Heart right ventricle (tissue), 16 donors: ENCODE measurements around the gene HACD1. TPM values are rescaled to one million over a fixed set of nuclear protein-coding genes. Genes with fewer than 3 reads are reported as not detected.

Source experiments
- ATAC-seq, 8 donors: fragments of 200-7000 bp; cut with Tn5 transposase; one replicate each; pipeline ENCODE4 v1.9.1; 2020; ENCODE audit warnings: mild to moderate bottlenecking in 8 of 8, moderate library complexity in 8 of 8, moderate number of reproducible peaks in 1 of 8
- DNase-seq, 2 donors: peaks; one replicate each; pipeline ENCODE4 v3.0.0-alpha.2; 2020
- H3K27ac ChIP-seq, 10 donors: fragments of 200-600 bp; sonication (generic) in 2 of 10; one replicate each; pipeline versions ENCODE4 v1.5.0 to v1.8.0; 2020 to 2022; ENCODE audit warnings: mild to moderate bottlenecking in 3 of 10
- H3K27me3 ChIP-seq, 7 donors: fragments of 200-600 bp; one replicate each; pipeline ENCODE4 v1.8.0; 2021 to 2022; ENCODE audit warnings: mild to moderate bottlenecking in 2 of 7
- H3K36me3 ChIP-seq, 9 donors: fragments of 200-600 bp; sonication (generic) in 1 of 9; one replicate each; pipeline versions ENCODE4 v1.5.0 to v1.8.0; 2020 to 2022; ENCODE audit warnings: mild to moderate bottlenecking in 2 of 9
- H3K4me1 ChIP-seq, 9 donors: fragments of 200-600 bp; sonication (generic) in 1 of 9; one replicate each; pipeline versions ENCODE4 v1.5.0 to v1.8.0; 2020 to 2022; ENCODE audit warnings: mild to moderate bottlenecking in 4 of 9
- H3K4me3 ChIP-seq, 10 donors: fragments of 200-600 bp; sonication (generic) in 2 of 10; one replicate each; pipeline versions ENCODE4 v1.5.0 to v1.8.0; 2020 to 2022; ENCODE audit warnings: mild to moderate bottlenecking in 7 of 10, moderate library complexity in 2 of 10
- H3K9me3 ChIP-seq, 11 donors: fragments of 200-600 bp in 10 of 11; sonication (generic) in 2 of 11; one replicate each; pipeline versions ENCODE4 v1.5.0 to v1.8.0; 2013 to 2022; ENCODE audit warnings: mild to moderate bottlenecking in 2 of 11, control low read depth in 1 of 11, moderate library complexity in 1 of 11
- WGBS, 2 donors: extraction: QIAGEN DNeasy Blood & Tissue Kit; methylation state at CpG; one replicate each; pipeline ENCODE4 v1.1.7; 2013; ENCODE audit warnings: inconsistent platforms in 1 of 2; 5-methylcytosine and 5-hydroxymethylcytosine counted together
- intact Hi-C, 10 donors: fragments of 100-400 bp; cut with DNase I; formaldehyde crosslinking; loops; one replicate each; pipeline versions ENCODE4 v1.11.1 to v1.14.2; 2022
- polyA plus RNA-seq, 2 donors: library from polyadenylated mRNA; stranded (reverse); fragments of 200-250 nt; gene quantifications; one replicate each; pipeline ENCODE4 v1.2.3, GENCODE V29; 2013
- total RNA-seq, 10 donors: library from RNA; stranded (reverse); fragmentation: NEBNext Ultra II Directional in 3 of 10; extraction: Animal tissue kit (Norgen Biotek cat#: 25700) in 3 of 10; gene quantifications; one replicate each; pipeline versions ENCODE4 v1.2.1 to v1.2.4, GENCODE V29; 2021 to 2023
- TF ChIP-seq, protein P1 (sequence below), 9 donors: fragments of 200-600 bp; sonication (generic) in 2 of 9; IDR thresholded peaks; one replicate each; pipeline versions ENCODE4 v1.5.0 to v1.8.0; 2021 to 2022; ENCODE audit warnings: antibody characterized with exemption in 9 of 9, mild to moderate bottlenecking in 5 of 9, moderate library complexity in 1 of 9
- donor health status: Arrhythmogenic right ventricular cardiomyopathy.
- donor health status: ischemic (EF 13 %, LVEDD 7.1; RV severe dilation, severe dysfunction).
- donor health status: healthy with polysubstance abuse.
- donor health status: DM: no; HTN: yes; CAD: no.
- donor health status: DM: no; HTN: no; CAD: no.
- donor health status: ischemic (EF 25% LVEDD 6.9; RV normal size, moderate dysfunction).
- donor health status: ischemic (EF 25% LVEDD 5.7; RV mildly dilated, moderate dysfunction).
- donor health status: healthy.
- donor health status: DM: yes; HTN: yes; CAD: no.
- donor health status: Ischemic cardiomyopathy.
- donor health status: ischemic (EF 35%, LVEDD 5.7; RV mildly dilated, moderate dysfunction).
- donor health status: nonischemic (EF 11% LVEDD 7.7; RV severe dilation, severe dysfunction).
- donor health status: DM: yes; HTN: yes; CAD: no.
- donor health status: PGD.
- donor health status: ischemic (EF 29% LVEDD 5.4; RV normal size, mild dysfunction).
- donor health status: nonischemic (EF 23%, LVEDD 6.1; RV moderate dilation, normal function).

HACD1 gene
- total and polyA plus RNA-seq, 12 donors, result 109 to 242 (median 170) TPM

- ATAC-seq (no peak), DNase-seq (no peak)
- no peak overlapping the region for H3K27ac ChIP-seq
- TF ChIP-seq, protein P1, sequence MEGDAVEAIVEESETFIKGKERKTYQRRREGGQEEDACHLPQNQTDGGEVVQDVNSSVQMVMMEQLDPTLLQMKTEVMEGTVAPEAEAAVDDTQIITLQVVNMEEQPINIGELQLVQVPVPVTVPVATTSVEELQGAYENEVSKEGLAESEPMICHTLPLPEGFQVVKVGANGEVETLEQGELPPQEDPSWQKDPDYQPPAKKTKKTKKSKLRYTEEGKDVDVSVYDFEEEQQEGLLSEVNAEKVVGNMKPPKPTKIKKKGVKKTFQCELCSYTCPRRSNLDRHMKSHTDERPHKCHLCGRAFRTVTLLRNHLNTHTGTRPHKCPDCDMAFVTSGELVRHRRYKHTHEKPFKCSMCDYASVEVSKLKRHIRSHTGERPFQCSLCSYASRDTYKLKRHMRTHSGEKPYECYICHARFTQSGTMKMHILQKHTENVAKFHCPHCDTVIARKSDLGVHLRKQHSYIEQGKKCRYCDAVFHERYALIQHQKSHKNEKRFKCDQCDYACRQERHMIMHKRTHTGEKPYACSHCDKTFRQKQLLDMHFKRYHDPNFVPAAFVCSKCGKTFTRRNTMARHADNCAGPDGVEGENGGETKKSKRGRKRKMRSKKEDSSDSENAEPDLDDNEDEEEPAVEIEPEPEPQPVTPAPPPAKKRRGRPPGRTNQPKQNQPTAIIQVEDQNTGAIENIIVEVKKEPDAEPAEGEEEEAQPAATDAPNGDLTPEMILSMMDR (IDR thresholded peaks at IDR 0.05), result no peak
- no peaks in the 10 kb centered on the region for H3K9me3 ChIP-seq
- H3K27me3 ChIP-seq, result no peaks in the 10 kb centered on the region
- H3K4me3 ChIP-seq, result no peak overlapping the region
- intact Hi-C loops, result no loop called here
- WGBS, 2 donors, result 56 to 64% methylated on average over 3 of the region's 3 CpGs
- H3K4me1 ChIP-seq, result peaks cover 0 to 6% (median 0%) of the 10 kb centered on the region in 9 donors
- no peaks in the 10 kb centered on the region for H3K36me3 ChIP-seq
Measured at GRCh38 chr10:17548770-17549169, 68.4 kb downstream of the HACD1 start.

DNA sequence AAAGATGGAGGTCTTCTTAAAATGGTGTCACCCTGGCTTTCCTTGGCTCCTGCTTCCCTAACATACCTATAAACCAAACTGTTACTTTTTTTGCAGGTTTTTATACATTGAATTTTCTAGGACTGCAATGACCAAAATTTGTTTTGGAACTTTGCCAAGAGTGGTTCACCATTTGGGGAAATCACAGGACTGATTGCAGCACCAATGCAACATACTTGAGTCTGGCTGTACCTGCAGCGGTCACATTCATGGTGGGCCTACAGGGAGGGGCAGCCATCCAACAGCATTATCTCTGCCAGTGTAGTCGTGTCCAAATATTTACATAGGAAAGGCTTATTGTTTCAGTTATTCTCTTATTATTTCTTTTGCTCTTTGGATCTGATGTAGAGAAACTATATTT is 69.0 kb downstream of the HACD1 start:
- no peaks in the 10 kb centered on the region for H3K36me3 ChIP-seq
- ATAC-seq (no peak), DNase-seq (no peak)
- TF ChIP-seq, protein P1 (IDR thresholded peaks at IDR 0.05), result no peak
- H3K9me3 ChIP-seq, result no peaks in the 10 kb centered on the region
- peaks cover 0 to 6% (median 0%) of the 10 kb centered on the region in 9 donors for H3K4me1 ChIP-seq
- H3K27me3 ChIP-seq, result no peaks in the 10 kb centered on the region
- H3K27ac ChIP-seq, result no peak overlapping the region
- 84 to 86% methylated on average over 2 of the region's 2 CpGs for WGBS, 2 donors
- intact Hi-C loops, result no loop called here
- H3K4me3 ChIP-seq, result no peak overlapping the region

- H3K9me3 ChIP-seq, result no peaks in the 10 kb centered on the region
- H3K4me3 ChIP-seq, result no peak overlapping the region
- ATAC-seq, result no peak
- no peaks in the 10 kb centered on the region for H3K27me3 ChIP-seq
- no peaks in the 10 kb centered on the region for H3K36me3 ChIP-seq
- peaks cover 0 to 6% (median 0%) of the 10 kb centered on the region in 9 donors for H3K4me1 ChIP-seq
- 85 to 96% methylated on average over 2 of the region's 2 CpGs for WGBS, 2 donors
- TF ChIP-seq, protein P1 (IDR thresholded peaks at IDR 0.05), result no peak
- intact Hi-C loops, result no loop called here
- DNase-seq, result no peak
- no peak overlapping the region for H3K27ac ChIP-seq
Measured at GRCh38 chr10:17547060-17547459, 70.1 kb downstream of the HACD1 start.

DNA sequence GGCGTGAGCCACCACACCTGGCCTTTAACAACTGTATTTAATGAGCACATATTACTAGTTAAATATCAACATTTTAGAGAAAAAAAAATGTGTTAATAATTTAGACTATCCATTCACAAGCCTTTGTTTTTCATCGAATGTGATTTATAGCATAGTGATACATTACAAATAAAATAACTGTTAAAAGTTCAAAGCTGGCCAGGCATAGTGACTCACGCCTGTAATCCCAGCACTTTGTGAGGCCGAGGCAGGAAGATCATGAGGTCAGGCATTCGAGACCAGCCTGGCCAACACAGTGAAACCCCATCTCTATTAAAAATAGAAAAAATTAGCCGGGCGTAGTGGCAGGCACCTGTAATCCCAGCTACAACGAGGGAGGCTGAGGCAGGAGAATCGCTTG is 72.7 kb downstream of the HACD1 start:
- Histone ChIP-seq H3K4me1 (peaks cover 0 to 6% (median 0%) of the 10 kb centered on the region in 9 donors), H3K36me3 (no peaks in the 10 kb centered on the region), H3K9me3 (peaks cover 0 to 2% (median 0%) of the 10 kb centered on the region in 11 donors), H3K27ac (no peak overlapping the region), H3K4me3 (no peak overlapping the region), H3K27me3 (no peaks in the 10 kb centered on the region)
- WGBS, 2 donors, result 93 to 97% methylated on average over 9 of the region's 9 CpGs
- no peak for DNase-seq
- TF ChIP-seq, protein P1 (IDR thresholded peaks at IDR 0.05), result no peak
- intact Hi-C loops, result no loop called here
- no peak for ATAC-seq

Other genes with a start within 250 kb of the HACD1 start
- 10 to 100 TPM in 4 of 10 donors, 1 to 10 TPM in 6; 3.3 to 12.8 (median 8.9) TPM for gene ST8SIA6, start 162.8 kb downstream of the HACD1 start, total RNA-seq
- 1 to 10 TPM; 1.8 TPM for gene ST8SIA6, start 162.8 kb downstream of the HACD1 start, polyA plus RNA-seq
- 10 to 100 TPM; 22.8 to 43.5 (median 31.8) TPM for gene STAM, start 26.8 kb upstream of the HACD1 start, total RNA-seq
- 10 to 100 TPM in 1 of 2 donors, 1 to 10 TPM in 1; 9.9 to 10.7 TPM for gene STAM, start 26.8 kb upstream of the HACD1 start, polyA plus RNA-seq
- gene TMEM236, start 134.8 kb upstream of the HACD1 start, total RNA-seq, result 1 to 10 TPM in 2 of 10 donors, under 1 TPM in 7, not detected in 1; 0.08 to 2.5 (median 0.34) TPM
- under 1 TPM; 0.13 to 0.37 TPM for gene TMEM236, start 134.8 kb upstream of the HACD1 start, polyA plus RNA-seq
- 10 to 100 TPM in 5 of 10 donors, 1 to 10 TPM in 5; 4.3 to 84.0 (median 9.1) TPM for gene MRC1, start 192.0 kb upstream of the HACD1 start, total RNA-seq
- gene MRC1, start 192.0 kb upstream of the HACD1 start, polyA plus RNA-seq, result 1 to 10 TPM; 4.1 to 5.9 TPM